Right renal pelvis (tissue), 4 donors: ENCODE data around the gene PLD6. TPM values are rescaled to one million over a fixed set of nuclear protein-coding genes. Genes with fewer than 3 reads are reported as not detected.
"Not testable (repeated sequence)": the region's sequence is repeated elsewhere in the genome, so short reads cannot be mapped to it uniquely, and the experiment has no call there.

Source experiments
- DNase-seq, 4 donors: peaks; one replicate each; pipeline ENCODE4 v3.0.0-alpha.2; 2013; ENCODE audit warnings: low read depth in 4 of 4, low spot score in 3 of 4, missing footprints in 1 of 4
- polyA plus RNA-seq, 4 donors: library from polyadenylated mRNA; unstranded; fragments of 120-200 nt; gene quantifications; one replicate each; pipeline ENCODE4 v1.2.1, GENCODE V29; 2013; ENCODE audit not compliant: insufficient read length in 4 of 4

Gene PLD6
- polyA plus RNA-seq, 4 donors: 3.6 to 4.3 (median 3.9) TPM

- DNase-seq: not testable (repeated sequence)
Observed at GRCh38 chr17:17158506-17158905, 47.6 kb downstream of the PLD6 start.

GRCh38 chr17:17157041-17157440 is 49.1 kb downstream of the PLD6 start:
- no peak for DNase-seq

DNA sequence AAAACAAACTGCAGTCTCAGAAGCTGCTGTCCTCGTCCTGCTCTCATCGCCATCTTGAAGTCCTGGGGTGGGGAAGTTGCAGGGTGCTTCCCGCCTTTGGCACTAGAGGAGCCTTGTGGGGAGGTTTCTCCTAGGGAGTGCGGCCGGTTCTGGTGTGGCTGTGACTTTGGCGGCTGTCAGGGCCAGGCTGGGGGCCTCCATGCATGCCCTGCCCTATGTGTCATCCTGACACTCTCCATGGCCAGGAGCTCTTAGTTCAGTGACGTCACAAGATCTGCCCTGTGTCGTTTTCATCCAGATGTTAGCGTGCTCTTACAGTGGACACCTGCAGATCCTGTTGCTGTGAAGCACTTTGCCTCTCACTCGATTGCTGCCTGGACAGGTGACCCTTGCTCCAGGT is 49.6 kb downstream of the PLD6 start:
- DNase-seq: no peak

GRCh38 chr17:17156107-17156506 is 50.0 kb downstream of the PLD6 start:
- no peak for DNase-seq

GRCh38 chr17:17155568-17155967 is 50.6 kb downstream of the PLD6 start:
- DNase-seq: no peak

- DNase-seq: no peak
Observed at GRCh38 chr17:17154981-17155380, 51.2 kb downstream of the PLD6 start.

- DNase-seq: no peak
Observed at GRCh38 chr17:17154556-17154955, 51.6 kb downstream of the PLD6 start.

- DNase-seq: no peak
Observed at GRCh38 chr17:17153709-17154108, 52.4 kb downstream of the PLD6 start.

DNA sequence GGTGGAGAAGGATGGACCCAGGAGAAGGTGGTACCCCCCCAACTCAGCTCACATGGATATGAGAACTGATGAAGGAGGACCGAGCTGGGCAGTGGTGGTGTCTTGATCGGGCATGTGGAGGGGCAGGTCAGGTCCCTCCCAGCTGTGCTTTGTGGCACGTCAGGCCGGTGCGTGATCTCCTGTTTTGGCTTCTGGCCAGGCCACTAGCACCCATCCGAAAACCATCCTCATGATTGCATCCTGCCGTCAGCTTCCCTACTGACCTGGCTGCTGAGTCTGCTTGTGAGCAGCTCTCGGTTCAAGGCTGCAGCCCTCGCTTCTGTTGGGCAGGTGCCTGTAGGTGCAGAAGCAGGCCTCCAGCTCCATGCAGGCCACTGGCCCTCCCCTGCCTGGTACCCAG is 53.1 kb downstream of the PLD6 start:
- no peak for DNase-seq

DNA sequence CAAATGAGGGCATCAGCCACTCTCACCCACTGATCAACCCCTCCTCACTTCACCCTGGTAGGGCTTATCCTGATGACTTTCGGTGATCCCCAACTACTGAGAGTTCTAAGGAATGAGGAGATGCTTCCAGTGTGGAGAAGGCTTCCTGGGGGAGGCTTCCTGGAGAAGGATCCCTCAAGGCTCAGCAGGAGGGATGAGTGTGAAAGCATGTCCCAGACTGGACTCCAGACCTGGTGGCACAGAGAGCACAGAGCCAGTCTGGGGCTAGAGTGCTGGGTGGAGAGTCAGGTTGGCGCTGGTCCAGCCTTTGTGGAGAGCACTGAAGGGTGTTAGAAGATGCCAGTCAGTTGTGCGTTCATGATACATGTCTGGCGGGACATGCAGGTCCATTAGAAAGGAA is 53.7 kb downstream of the PLD6 start:
- DNase-seq: no peak

GRCh38 chr17:17151962-17152361 is 54.2 kb downstream of the PLD6 start:
- DNase-seq: no peak

DNA sequence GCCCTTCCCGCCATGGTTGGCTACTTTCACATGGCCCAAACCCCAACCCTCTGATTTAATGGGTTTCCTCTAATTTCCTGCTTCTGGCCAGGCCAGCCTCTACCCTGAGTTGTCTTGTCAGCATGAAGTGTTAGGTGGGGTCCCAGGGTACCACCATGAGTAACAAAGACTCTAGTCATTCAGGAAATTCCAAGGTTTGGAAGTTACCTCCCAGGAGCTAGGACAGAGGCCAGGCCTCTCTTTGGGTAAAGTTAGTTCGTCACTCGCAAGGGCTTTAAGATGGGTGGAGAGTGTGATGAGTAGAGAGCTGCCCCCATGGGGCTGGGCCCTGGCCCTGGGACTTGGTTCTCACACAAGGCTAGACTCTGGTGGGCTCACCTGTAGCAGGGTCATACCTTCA is 54.6 kb downstream of the PLD6 start:
- no peak for DNase-seq

DNA sequence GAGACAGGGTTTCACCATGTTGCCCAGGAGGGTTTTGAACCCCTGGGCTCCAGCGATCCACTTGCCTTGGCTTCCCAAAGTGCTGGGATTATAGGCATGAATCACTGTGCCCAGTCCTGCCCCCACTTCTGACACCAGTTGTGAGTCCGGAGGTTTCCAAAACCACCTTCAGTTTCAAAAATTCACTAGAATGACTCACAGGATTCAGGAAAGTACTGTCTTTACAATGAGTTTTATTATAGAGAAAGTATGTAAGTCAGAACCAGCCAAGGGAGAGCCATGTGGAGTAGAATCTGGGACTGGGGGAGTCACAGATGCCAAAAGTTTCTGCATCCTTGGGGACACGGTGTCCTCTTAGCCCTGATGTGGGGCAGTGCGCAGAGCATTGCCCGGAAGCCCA is 55.1 kb downstream of the PLD6 start:
- DNase-seq: no peak

Other genes with a start within 250 kb of the PLD6 start
- gene TNFRSF13B, start 234.2 kb downstream of the PLD6 start, polyA plus RNA-seq: not detected
- 100 to 1,000 TPM; 140 to 180 (median 164) TPM for gene MPRIP, start 163.9 kb downstream of the PLD6 start, polyA plus RNA-seq
- gene FLCN, start 30.8 kb upstream of the PLD6 start, polyA plus RNA-seq: 10 to 100 TPM; 20.0 to 29.1 (median 26.6) TPM
- 10 to 100 TPM; 75.1 to 89.7 (median 80.2) TPM for gene COPS3, start 74.9 kb upstream of the PLD6 start, polyA plus RNA-seq
- gene NT5M, start 97.0 kb upstream of the PLD6 start, polyA plus RNA-seq: 1 to 10 TPM; 5.0 to 7.4 (median 6.2) TPM